Measurements from ENCODE around the gene DTHD1.

DTHD1 gene

DNA sequence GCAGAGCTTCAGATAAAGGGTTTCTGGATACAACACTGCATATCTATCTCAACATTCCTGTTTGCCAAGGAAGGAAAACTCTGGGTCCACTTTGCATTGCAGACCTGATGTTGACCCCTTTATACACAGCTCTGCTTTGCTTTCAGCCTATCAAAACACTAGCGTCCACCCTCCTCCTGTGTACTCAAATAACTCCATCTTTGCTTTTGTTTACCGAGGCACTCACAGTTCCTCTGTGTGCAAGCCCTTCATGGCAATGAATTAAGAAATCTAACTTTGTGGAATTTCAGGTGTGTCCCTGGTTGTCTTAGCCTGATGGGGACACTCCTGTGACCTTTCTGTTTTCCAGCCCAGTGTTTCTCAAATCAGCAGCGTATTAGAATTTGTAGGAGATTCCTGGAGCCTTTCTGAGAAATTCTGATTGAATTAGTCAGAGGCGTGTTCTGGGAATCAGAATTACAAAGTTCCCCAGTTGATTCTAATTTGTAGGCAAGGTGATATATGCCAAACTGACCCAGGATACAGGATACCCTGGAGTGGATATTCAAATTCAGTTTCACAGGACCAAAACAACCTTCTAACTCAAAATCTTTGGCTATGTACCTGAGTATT is 68.6 kb downstream of the DTHD1 start:
- DNase-seq = no peak

DNA sequence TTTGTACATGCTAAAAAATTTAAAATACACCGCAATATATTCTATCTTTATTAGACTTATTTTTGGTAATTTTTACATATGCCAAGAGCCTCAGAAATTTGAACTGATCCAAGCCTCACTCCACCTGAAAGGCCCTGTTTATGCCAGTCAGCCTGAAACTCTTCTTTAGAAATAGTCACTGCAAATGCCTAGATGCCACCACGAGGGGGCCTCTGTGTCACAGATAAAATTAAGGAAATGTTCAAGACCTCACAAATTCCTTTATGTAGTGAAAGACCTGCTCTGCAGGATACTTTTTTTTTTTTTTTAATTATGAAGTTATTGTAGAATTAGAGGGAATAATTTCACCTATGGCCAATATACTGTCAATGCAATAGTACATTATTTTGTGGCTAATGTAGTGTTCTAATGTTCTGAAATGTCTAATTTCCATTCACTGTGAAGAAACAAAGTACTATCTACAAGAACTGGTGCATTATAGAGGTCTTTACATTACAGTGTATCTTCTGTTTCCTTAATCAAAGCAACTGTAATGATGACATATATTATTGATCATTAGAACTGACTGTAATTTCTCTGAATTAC is 69.8 kb downstream of the DTHD1 start:
- DNase-seq = peak; percentile 75

DNA sequence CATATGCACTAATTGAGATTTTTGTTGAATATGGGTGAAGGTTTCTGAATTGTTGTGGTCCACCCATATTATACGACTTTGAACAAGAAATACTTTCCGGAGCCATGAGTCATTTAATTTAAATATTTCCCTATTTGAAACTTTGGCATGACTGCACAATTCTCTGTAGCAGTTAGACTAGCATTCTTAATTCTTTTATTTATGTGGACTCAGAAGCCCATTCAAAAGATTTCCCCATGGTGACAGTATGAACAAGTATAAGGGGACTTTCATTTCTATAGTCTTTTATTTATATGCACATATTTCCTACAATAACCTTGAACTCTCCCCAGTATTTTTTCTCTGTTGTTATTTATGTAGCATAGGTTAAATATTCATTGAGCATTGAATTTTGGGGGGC is 72.6 kb downstream of the DTHD1 start:
- DNase-seq = no peak

DNA sequence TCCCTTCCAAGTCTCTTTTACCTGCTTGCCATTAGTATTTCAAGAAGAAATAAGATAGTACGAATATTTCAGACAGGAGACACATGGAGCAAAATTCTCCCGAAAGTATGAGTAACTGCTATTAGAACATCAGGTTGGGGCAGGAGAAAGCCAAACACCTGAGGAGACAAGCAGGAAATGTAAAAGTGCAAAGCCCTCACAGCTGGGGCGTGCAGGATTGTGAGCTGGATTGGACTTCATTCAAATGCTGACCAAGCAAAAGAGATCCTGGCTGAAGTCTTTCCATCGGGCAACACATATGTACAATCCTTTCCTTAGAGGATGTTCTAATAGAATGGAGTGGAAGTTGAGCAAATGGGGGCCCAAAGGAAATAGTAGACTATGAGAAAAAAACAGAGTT is 76.8 kb downstream of the DTHD1 start:
- no peak for DNase-seq

DNA sequence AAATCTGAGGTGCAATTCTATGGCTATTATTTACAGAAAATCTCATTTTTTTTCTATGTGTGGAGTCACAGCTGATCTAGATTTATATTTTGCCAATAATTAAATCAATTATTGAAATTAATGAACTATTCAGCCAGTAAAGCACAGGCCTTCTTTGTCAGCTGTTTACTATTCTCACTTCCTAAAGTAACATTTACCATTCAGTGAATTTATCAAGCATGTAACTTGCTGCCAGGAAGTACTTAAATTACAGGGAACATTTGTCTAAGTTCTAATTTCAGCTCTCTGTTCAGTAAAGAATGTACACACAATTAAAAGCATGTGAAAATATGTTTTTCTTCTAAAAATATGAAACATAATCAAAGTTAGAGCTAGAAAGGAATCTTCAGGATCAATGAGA is 79.3 kb downstream of the DTHD1 start:
- DNase-seq = no peak

DNA sequence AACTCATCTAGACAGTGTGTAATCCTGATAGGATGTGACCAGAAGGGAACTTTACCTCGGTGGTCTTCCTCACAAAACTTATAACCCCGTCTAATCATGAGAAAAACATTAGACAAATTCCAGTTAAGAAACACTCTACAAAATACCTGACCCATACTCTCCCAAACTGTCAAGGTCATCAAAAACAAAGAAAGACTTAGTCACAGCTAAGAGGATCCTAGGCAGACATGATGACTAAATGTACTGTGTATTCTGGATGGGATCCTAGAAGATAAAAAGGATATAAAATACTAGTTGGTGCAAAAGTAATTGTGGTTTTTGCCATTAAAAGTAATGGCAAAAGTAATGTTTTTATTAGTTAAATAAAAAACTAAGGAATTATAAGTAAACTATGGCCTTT is 81.6 kb downstream of the DTHD1 start:
- no peak for DNase-seq

DNA sequence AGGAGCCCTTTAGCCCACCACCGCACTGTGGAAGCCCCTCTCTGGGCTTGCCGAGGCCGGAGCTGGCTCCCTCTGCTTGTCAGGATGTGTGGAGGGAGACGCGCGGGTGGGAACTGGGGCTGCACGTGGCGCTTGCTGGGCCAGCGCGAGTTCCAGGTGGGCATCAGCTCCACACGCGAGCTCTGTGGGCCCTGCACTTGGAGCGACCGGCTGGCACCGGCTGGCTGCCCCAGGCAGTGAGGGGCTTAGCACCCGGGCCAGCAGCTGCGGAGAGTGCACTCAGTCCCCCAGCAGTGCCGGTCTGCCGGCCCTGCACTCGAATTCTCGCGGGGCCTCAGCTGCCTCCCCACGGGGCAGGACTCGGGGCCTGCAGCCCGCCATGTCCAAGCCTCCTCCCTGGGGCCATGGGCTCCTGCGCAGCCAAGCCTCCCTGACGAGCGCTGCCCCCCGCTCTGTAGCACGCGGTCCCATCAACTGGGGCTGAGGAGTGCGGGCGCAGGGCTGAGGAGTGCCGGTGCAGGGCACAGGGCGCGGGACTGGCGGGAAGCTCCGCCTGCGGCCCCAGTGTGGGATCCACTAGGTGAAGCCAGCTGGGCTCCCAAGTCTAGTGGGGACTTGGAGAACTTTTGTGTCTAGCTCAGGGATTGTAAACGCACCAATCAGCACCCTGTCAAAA is 93.6 kb downstream of the DTHD1 start:
- DNase-seq = no peak

DNA sequence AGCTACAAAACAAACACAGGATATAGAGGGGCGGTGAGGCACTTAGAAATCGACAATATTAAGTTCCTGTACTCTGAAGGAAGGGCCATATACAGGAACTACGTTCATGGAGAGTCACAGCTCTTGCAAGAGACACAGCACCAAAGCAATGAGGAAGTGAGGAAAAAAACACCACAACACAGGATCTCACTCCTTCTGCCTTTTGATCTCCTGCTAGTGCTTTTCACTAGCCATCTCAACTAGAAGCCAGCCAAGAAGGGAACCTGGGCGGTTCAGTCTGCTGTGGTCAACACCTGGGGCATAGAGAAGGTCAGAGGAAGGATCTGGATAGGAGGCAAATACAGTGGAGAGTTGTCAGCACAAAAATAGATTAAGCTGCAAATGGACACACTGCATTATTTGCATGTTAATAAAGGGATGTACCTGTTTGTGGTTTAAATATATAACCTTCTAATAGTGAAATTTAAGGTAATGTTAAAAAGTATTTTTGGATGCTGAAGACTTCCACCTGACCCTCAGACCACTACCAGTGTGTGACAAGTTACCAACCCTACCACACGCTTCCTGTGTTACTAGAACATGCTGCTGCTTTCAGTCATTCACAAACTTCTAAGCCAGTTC is 104.6 kb downstream of the DTHD1 start:
- DNase-seq = peak; percentile 64

DNA sequence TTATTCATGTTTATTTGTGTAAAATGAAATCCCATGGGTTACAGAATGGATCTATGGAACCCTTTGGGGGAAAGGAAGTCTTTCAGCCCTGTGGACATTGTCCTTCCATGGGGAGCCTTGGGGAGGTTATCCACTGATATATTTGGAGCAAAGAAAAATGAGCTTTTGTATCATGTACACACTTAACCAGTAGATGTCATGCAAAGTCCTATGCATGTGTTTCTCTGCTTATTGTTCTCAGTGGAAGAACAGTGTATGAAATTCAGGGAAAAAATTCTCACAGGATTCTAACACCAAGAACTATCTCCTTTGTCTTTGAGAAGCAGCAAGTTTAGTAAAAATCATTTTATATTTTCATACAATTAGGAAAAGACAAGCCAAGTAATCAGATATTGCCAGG is 105.3 kb downstream of the DTHD1 start:
- no peak for DNase-seq

DNA sequence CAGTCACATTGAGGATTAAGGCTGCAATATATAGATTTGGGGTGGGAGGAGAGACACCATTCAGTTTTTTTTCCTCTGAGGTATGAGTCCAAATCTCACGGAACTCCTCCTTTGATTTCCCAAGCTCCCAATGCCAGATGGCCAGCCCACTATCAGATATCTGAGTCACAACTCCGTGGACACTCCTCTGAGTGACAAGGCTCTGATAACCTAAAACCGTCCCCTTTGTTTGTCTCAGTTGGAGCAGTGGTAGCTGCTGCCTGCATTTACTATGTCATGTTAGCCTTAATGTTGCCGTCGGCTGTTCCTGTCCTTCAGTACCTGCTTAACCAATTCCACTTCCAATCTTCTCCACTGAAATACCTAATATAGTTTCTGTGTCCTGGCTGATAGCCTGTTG is 107.3 kb downstream of the DTHD1 start:
- no peak for DNase-seq

DNA sequence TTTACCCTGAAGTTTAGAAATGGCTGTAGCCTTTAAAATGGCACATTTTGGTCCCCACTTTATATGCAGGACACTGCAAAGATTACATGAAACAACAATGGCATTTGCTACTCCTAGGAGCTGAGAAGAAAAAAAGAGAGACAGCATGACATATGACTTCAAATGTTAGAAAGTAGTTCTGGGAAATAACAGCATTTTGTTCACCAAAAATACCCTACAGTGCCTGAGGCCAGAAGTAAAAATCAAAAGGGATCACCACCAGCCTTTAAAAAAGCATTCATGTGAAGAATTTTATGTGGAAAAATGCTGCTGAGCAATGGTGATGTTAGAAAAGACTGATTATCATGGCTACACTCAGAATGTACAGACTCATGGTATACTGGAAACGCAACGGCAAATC is 110.0 kb downstream of the DTHD1 start:
- DNase-seq = no peak

DNA sequence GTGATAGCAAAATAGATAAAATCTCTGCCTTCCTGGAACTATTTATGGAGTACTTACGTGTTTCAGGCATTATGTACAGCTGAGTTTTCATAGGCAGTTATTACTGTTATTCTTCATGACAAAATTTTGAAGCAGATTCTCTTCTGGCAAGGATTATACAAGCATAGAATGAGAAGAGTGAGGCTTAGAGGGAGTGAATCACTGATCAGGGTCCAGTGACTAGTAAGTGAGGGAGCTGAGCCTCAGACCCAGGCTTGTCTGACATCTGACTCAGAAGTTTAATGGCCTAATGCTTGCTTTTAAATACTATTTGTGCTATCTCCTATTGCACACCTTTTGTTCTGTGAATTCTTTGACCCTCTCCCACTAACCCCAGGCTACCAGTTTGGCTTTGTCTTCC is 110.6 kb downstream of the DTHD1 start:
- DNase-seq = no peak

DNA sequence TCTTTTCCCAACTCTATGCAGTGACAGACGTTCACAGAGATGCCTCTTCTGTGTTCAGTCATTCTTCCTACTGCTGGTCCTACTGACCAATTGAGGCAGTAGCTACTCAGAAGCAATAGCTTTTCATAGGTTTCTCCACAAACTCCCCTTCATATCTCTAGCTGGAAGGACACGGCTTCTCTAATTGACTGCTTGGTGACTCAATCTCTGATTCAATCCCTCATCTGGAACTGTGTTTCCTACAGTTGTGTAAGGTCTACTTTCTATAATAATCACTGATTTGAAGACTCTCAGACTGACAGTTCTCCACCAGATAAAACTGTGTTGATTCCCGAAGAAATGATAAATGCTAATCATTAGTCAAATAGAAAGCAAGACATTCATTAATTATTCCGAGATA is 111.5 kb downstream of the DTHD1 start:
- DNase-seq = peak; percentile 28

Measured in activated CD4-positive, alpha-beta T cell treated with anti-CD3 and anti-CD28 coated beads, Interleukin-10, Interleukin-2, amounts not matched to agents 100 ng/mL and 50 ng/mL, durations not matched to agents 16 hours and 8 hours (primary cell).